Midbrain (tissue), 1 donor: ENCODE measurements around the gene UIMC1.

Experiments
- DNase-seq: peaks from one replicate; lab custom pipeline; 2025; lab: John Stamatoyannopoulos, UW

The UIMC1 gene

GRCh38 chr5:176902102-176902814, 104.3 kb downstream of the UIMC1 start:
- no peak for DNase-seq

GRCh38 chr5:176901260-176902101, 105.1 kb downstream of the UIMC1 start:
- no peak for DNase-seq

- no peak for DNase-seq
These were observed 105.8 kb downstream of the UIMC1 start for GRCh38 chr5:176900780-176901204.

- DNase-seq = no peak
These were observed 106.4 kb downstream of the UIMC1 start for GRCh38 chr5:176899946-176900779.

- no peak for DNase-seq
These were observed 107.2 kb downstream of the UIMC1 start, which contains the start of gene HK3 for GRCh38 chr5:176899296-176899891. Gene HK3, minus strand, starts transcription at chr5:176899346. Its CDS starts 3,187 bp downstream, at chr5:176896159.

GRCh38 chr5:176897263-176897662, 109.3 kb downstream of the UIMC1 start:
- DNase-seq = no peak

GRCh38 chr5:176895831-176896230, 110.7 kb downstream of the UIMC1 start:
- no peak for DNase-seq

GRCh38 chr5:176894298-176894697, 112.3 kb downstream of the UIMC1 start:
- DNase-seq = no peak

GRCh38 chr5:176892663-176893062, 113.9 kb downstream of the UIMC1 start:
- no peak for DNase-seq

GRCh38 chr5:176891331-176891958, 115.1 kb downstream of the UIMC1 start:
- DNase-seq = no peak

GRCh38 chr5:176890455-176891330, 115.9 kb downstream of the UIMC1 start:
- DNase-seq = no peak

GRCh38 chr5:176889321-176890280, 117.0 kb downstream of the UIMC1 start:
- no peak for DNase-seq

GRCh38 chr5:176888865-176889165, 117.8 kb downstream of the UIMC1 start:
- DNase-seq = no peak

- DNase-seq = no peak
These were observed 118.3 kb downstream of the UIMC1 start for GRCh38 chr5:176888016-176888864.

- DNase-seq = no peak
These were observed 119.2 kb downstream of the UIMC1 start for GRCh38 chr5:176887252-176887849.

- DNase-seq = no peak
These were observed 120.0 kb downstream of the UIMC1 start for GRCh38 chr5:176886336-176887251.

GRCh38 chr5:176884571-176884890, 122.0 kb downstream of the UIMC1 start:
- no peak for DNase-seq
